NT2/D1 (cell line): ENCODE data around the gene CLIP2.
"Not testable (repeated sequence)": the region's sequence is repeated elsewhere in the genome, so short reads cannot be mapped to it uniquely, and the experiment has no call there.

Experiments
- SUZ12 ChIP-seq: IDR thresholded peaks from 2 replicates; pipeline ENCODE4 v1.6.1; 2011; ENCODE audit not compliant: insufficient read length, insufficient read depth; ENCODE audit errors: extremely low read depth
- YY1 ChIP-seq: IDR thresholded peaks from 2 replicates; pipeline ENCODE4 v1.6.1; 2011; ENCODE audit not compliant: insufficient read length, insufficient read depth
- ZNF274 ChIP-seq: IDR thresholded peaks from 2 replicates; pipeline ENCODE4 v1.6.1; 2011; ENCODE audit warnings: mild to moderate bottlenecking, low read depth, low read length

- not testable (repeated sequence) for TF ChIP-seq ZNF274, SUZ12, YY1
Measured at GRCh38 chr7:74393722-74394121, 104.5 kb downstream of the CLIP2 start.
